Keratinocyte (primary cell): Measurements from ENCODE around the gene SEZ6. TPM values are rescaled to one million over a fixed set of nuclear protein-coding genes. Genes with fewer than 3 reads are reported as not detected.

Experiments
- DNase-seq: peaks from one replicate; pipeline ENCODE4 v3.0.0-alpha.2; 2011; ENCODE audit warnings: low read depth, missing footprints, low spot score
- FAIRE-seq: peaks from 2 replicates; lab custom pipeline; 2011; peaks lifted over from hg19 to GRCh38; lab: Jason Lieb, UNC
- H2AFZ ChIP-seq: 2 replicates; pipeline ENCODE4 v1.6.0; 2012; ENCODE audit warnings: low read length, control low read depth, inconsistent platforms; ENCODE audit not compliant: control insufficient read depth
- H3K27ac ChIP-seq: 2 replicates; pipeline ENCODE4 v1.5.1; 2011; ENCODE audit warnings: low read length; ENCODE audit not compliant: control insufficient read depth, insufficient read depth
- H3K27me3 ChIP-seq: 3 replicates; pipeline ENCODE4 v1.6.0; 2011; ENCODE audit warnings: low read length; ENCODE audit not compliant: control insufficient read depth, insufficient read depth; ENCODE audit errors: extremely low read depth
- H3K36me3 ChIP-seq, 2 experiments: 2 replicates in 1 of 2; 3 replicates in 1 of 2; pipeline ENCODE4 v1.5.1; 2011; ENCODE audit warnings: low read length in 2 of 2, mild to moderate bottlenecking in 1 of 2; ENCODE audit not compliant: control insufficient read depth in 2 of 2, insufficient read depth in 2 of 2; ENCODE audit errors: extremely low read depth in 1 of 2
- H3K4me1 ChIP-seq: 3 replicates; pipeline ENCODE4 v1.5.1; 2011; ENCODE audit warnings: low read length; ENCODE audit not compliant: control insufficient read depth, insufficient read depth; ENCODE audit errors: extremely low read depth
- H3K4me2 ChIP-seq: 3 replicates; pipeline ENCODE4 v1.6.0; 2011; ENCODE audit warnings: low read depth, low read length; ENCODE audit not compliant: control insufficient read depth, insufficient read depth; ENCODE audit errors: extremely low read depth
- H3K4me3 ChIP-seq, 3 experiments: fragments of 200-600 bp in 1 of 3; sonication (generic) in 1 of 3; 2 replicates in 2 of 3; 3 replicates in 1 of 3; pipeline ENCODE4 v1.5.1; 2011 to 2016; ENCODE audit warnings: low read length in 3 of 3, mild to moderate bottlenecking in 3 of 3, control low read depth in 2 of 3, inconsistent platforms in 1 of 3, low read depth in 1 of 3, mixed read lengths in 1 of 3, mixed run types in 1 of 3, moderate library complexity in 1 of 3; ENCODE audit not compliant: control insufficient read depth in 2 of 3, insufficient read depth in 2 of 3; ENCODE audit errors: extremely low read depth in 1 of 3
- H3K79me2 ChIP-seq: 2 replicates; pipeline ENCODE4 v1.6.0; 2012; ENCODE audit warnings: low read length; ENCODE audit not compliant: control insufficient read depth, insufficient read depth
- H3K9ac ChIP-seq: 3 replicates; pipeline ENCODE4 v1.6.0; 2011; ENCODE audit warnings: low read length; ENCODE audit not compliant: control insufficient read depth, insufficient read depth; ENCODE audit errors: extremely low read depth
- H3K9me1 ChIP-seq: 3 replicates; pipeline ENCODE4 v1.6.0; 2011; ENCODE audit warnings: low read length; ENCODE audit not compliant: control insufficient read depth, insufficient read depth; ENCODE audit errors: extremely low read depth
- H3K9me3 ChIP-seq: 2 replicates; pipeline ENCODE4 v1.5.1; 2012; ENCODE audit warnings: low read depth, low read length; ENCODE audit not compliant: control insufficient read depth
- H4K20me1 ChIP-seq: 3 replicates; pipeline ENCODE4 v1.6.0; 2011; ENCODE audit warnings: low read length; ENCODE audit not compliant: control insufficient read depth, insufficient read depth; ENCODE audit errors: extremely low read depth
- CTCF ChIP-seq, 3 experiments: IDR thresholded peaks in 1 of 3; conservative IDR thresholded peaks in 1 of 3; optimal IDR thresholded peaks in 1 of 3; 2 replicates in 2 of 3; 3 replicates in 1 of 3; pipeline versions ENCODE3 to v1.5.1; 2011; ENCODE audit warnings: low read length in 3 of 3, mild to moderate bottlenecking in 3 of 3, moderate library complexity in 2 of 3, control low read depth in 1 of 3, inconsistent platforms in 1 of 3; ENCODE audit not compliant: insufficient read depth in 2 of 3; ENCODE audit errors: extremely low read depth in 1 of 3
- EZH2 ChIP-seq: IDR thresholded peaks from one replicate; pipeline ENCODE4 v1.6.1; 2012; ENCODE audit warnings: inconsistent platforms, mild to moderate bottlenecking, low read length, moderate library complexity
- dilution Hi-C: fragments of 300-500 bp; cut with MboI; formaldehyde crosslinking; loops from one replicate; pipeline ENCODE4 v1.7.0; 2020; ENCODE audit warnings: low sequenced_read_pairs; ENCODE audit not compliant: extremely low pct_ligation_motif_present
- polyA plus RNA-seq, 5 experiments: library from polyadenylated mRNA; depleted of rRNA in 3 of 5; stranded (reverse) in 3 of 5; stranded (forward) in 1 of 5; unstranded in 1 of 5; fragments of >200 nt; gene quantifications; 1 replicate in 1 of 5; 2 replicates in 3 of 5; 3 replicates in 1 of 5; pipeline versions ENCODE4 v1.2.1 to v1.2.3, GENCODE V29; 2011 to 2012; ENCODE audit warnings: missing spikeins in 2 of 5, low read depth in 1 of 5, low replicate concordance in 1 of 5

SEZ6 gene
- polyA plus RNA-seq, 1 donor (not counting 4 experiments of a cell fraction or from before 2014, with no cell fraction given) = not detected

DNA sequence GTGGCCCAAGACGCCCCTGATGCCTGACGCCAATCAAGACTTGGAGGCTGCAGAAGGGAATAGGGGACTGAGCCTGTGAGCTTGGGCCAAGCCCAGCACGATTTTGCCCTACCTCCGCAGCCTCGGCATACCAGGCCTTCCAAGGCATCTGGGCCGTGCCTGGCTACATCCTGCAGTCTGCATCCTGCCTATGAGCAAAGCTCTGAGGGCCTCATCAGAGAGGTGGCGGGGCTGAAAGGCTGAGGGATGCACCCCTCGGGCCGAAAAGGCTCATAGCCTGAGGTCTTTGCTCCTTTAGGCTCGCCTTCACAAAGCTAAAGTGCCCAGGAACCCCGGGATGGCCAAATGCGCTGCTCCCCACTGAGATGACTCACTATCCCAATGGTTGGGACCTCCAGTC, 2.5 kb downstream of the SEZ6 start:
- FAIRE-seq (no peak), DNase-seq (no peak)
- dilution Hi-C loops = no loop called here

GRCh38 chr17:29002811-29003210, 3.0 kb downstream of the SEZ6 start:
- H3K9ac ChIP-seq = no peak overlapping the region
- no peak for FAIRE-seq
- peaks cover 61% of the 10 kb centered on the region for H3K27me3 ChIP-seq
- H3K27ac ChIP-seq = no peak overlapping the region
- H3K4me1 ChIP-seq = peaks cover 3% of the 10 kb centered on the region
- no peak overlapping the region for H3K4me2 ChIP-seq
- H4K20me1 ChIP-seq = no peaks in the 10 kb centered on the region
- no peaks in the 10 kb centered on the region for H3K9me3 ChIP-seq
- H3K36me3 ChIP-seq = no peaks in the 10 kb centered on the region
- H3K9me1 ChIP-seq = no peaks in the 10 kb centered on the region
- no peak overlapping the region for H3K4me3 ChIP-seq
- H3K79me2 ChIP-seq = no peaks in the 10 kb centered on the region
- dilution Hi-C loops = no loop called here
- H2AFZ ChIP-seq = no peak overlapping the region
- no peak for DNase-seq
- TF ChIP-seq CTCF (optimal IDR thresholded peaks at IDR 0.05 in 1 of 3, IDR thresholded peaks at IDR 0.05 in 1 of 3, conservative IDR thresholded peaks at IDR 0.05 in 1 of 3; ENCODE audit: extremely low read depth in 1 of 3, insufficient read depth in 2 of 3, low read length in 3 of 3) = no peak
- TF ChIP-seq EZH2 = no peak

More for the DNA sequence above, 2.5 kb downstream of the SEZ6 start:
- Histone ChIP-seq H3K27me3 (peaks cover 61% of the 10 kb centered on the region), H3K36me3 (no peaks in the 10 kb centered on the region), H3K4me3 (no peak overlapping the region), H3K4me1 (peaks cover 3% of the 10 kb centered on the region), H3K9me3 (no peaks in the 10 kb centered on the region), H3K27ac (no peak overlapping the region), H3K9me1 (no peaks in the 10 kb centered on the region), H3K9ac (no peak overlapping the region), H4K20me1 (no peaks in the 10 kb centered on the region), H3K4me2 (no peak overlapping the region), H3K79me2 (no peaks in the 10 kb centered on the region), H2AFZ (no peak overlapping the region)
- no peak for TF ChIP-seq CTCF (optimal IDR thresholded peaks at IDR 0.05 in 1 of 3, IDR thresholded peaks at IDR 0.05 in 1 of 3, conservative IDR thresholded peaks at IDR 0.05 in 1 of 3; ENCODE audit: extremely low read depth in 1 of 3, insufficient read depth in 2 of 3, low read length in 3 of 3)
- no peak for TF ChIP-seq EZH2
